Activated CD8-positive, alpha-beta T cell treated with anti-CD3 and anti-CD28 coated beads, Interleukin-2, amount 10 ng/mL, durations not matched to agents 7 days and 5 days (primary cell): ENCODE results near the gene SNTG2. TPM values are rescaled to one million over a fixed set of nuclear protein-coding genes. Genes with fewer than 3 reads are reported as not detected.
"Not testable (repeated sequence)": the region's sequence is repeated elsewhere in the genome, so short reads cannot be mapped to it uniquely, and the experiment has no call there.

ENCODE experiments used
- ATAC-seq: fragments of 150-1000 bp; cut with Tn5 transposase; one replicate; pipeline ENCODE4 v1.10.0; 2021; ENCODE audit warnings: moderate library complexity
- CTCF ChIA-PET: fragments of 350-600 bp; sonication (Branson Sonifier 250); formaldehyde crosslinking; loops from one replicate; lab custom pipeline; 2021; ENCODE audit warnings: antibody characterized with exemption; lab: Charles Lee
- POLR2A ChIA-PET: fragments of 350-600 bp; sonication (Branson Sonifier 250); formaldehyde crosslinking; loops from one replicate; lab custom pipeline; 2021; ENCODE audit warnings: antibody characterized with exemption; lab: Charles Lee
- DNase-seq: peaks from one replicate; pipeline ENCODE4 v3.0.0-alpha.2; 2020
- H3K27ac Mint-ChIP-seq: one replicate; pipeline ENCODE4 v1.8.0; 2021; ENCODE audit warnings: mild to moderate bottlenecking, mixed read lengths
- H3K27me3 Mint-ChIP-seq: one replicate; pipeline ENCODE4 v1.8.0; 2021; ENCODE audit warnings: low read depth, mixed read lengths
- H3K36me3 Mint-ChIP-seq: one replicate; pipeline ENCODE4 v1.8.0; 2021; ENCODE audit warnings: low read depth, mixed read lengths
- H3K4me1 Mint-ChIP-seq: one replicate; pipeline ENCODE4 v1.8.0; 2021; ENCODE audit warnings: low read depth, mixed read lengths
- H3K4me3 Mint-ChIP-seq: one replicate; pipeline ENCODE4 v1.8.0; 2021; ENCODE audit warnings: mild to moderate bottlenecking, mixed read lengths
- H3K9me3 Mint-ChIP-seq: one replicate; pipeline ENCODE4 v1.8.0; 2022; ENCODE audit warnings: mixed read lengths; ENCODE audit not compliant: insufficient read depth
- total RNA-seq, 2 experiments: library from RNA; stranded (reverse); gene quantifications; one replicate each; pipeline ENCODE4 v1.2.3, GENCODE V29; 2021

Gene SNTG2
- total RNA-seq, 2 experiments from 2014 or later: 1.6 to 2.5 TPM

- H3K27ac Mint-ChIP-seq: no peak overlapping the region
- no peaks in the 10 kb centered on the region for H3K4me1 Mint-ChIP-seq
- POLR2A ChIA-PET: no interaction called here
- no peak for ATAC-seq
- DNase-seq: no peak
- no peaks in the 10 kb centered on the region for H3K9me3 Mint-ChIP-seq
- CTCF ChIA-PET: no interaction called here
- no peaks in the 10 kb centered on the region for H3K36me3 Mint-ChIP-seq
- H3K27me3 Mint-ChIP-seq: no peaks in the 10 kb centered on the region
- no peak overlapping the region for H3K4me3 Mint-ChIP-seq
Measured at GRCh38 chr2:1373830-1374229, 423.2 kb downstream of the SNTG2 start.

- Mint-ChIP-seq H3K36me3 (no peaks in the 10 kb centered on the region), H3K4me1 (no peaks in the 10 kb centered on the region), H3K4me3 (no peak overlapping the region), H3K27me3 (no peaks in the 10 kb centered on the region), H3K9me3 (no peaks in the 10 kb centered on the region), H3K27ac (no peak overlapping the region)
- POLR2A ChIA-PET: no interaction called here
- no peak for ATAC-seq
- CTCF ChIA-PET: no interaction called here
- DNase-seq: no peak
Measured at GRCh38 chr2:1374287-1374686, 423.6 kb downstream of the SNTG2 start.

GRCh38 chr2:1375794-1376193, 425.1 kb downstream of the SNTG2 start:
- CTCF ChIA-PET: no interaction called here
- no peak overlapping the region for H3K4me3 Mint-ChIP-seq
- POLR2A ChIA-PET: no interaction called here
- ATAC-seq (no peak), DNase-seq (no peak)
- no peaks in the 10 kb centered on the region for H3K27me3 Mint-ChIP-seq
- H3K36me3 Mint-ChIP-seq: no peaks in the 10 kb centered on the region
- H3K9me3 Mint-ChIP-seq: no peaks in the 10 kb centered on the region
- H3K27ac Mint-ChIP-seq: no peak overlapping the region
- H3K4me1 Mint-ChIP-seq: no peaks in the 10 kb centered on the region

- DNase-seq (no peak), ATAC-seq (no peak)
- Mint-ChIP-seq H3K27ac (no peak overlapping the region), H3K4me3 (no peak overlapping the region), H3K4me1 (no peaks in the 10 kb centered on the region), H3K27me3 (no peaks in the 10 kb centered on the region), H3K9me3 (no peaks in the 10 kb centered on the region), H3K36me3 (no peaks in the 10 kb centered on the region)
- POLR2A ChIA-PET: no interaction called here
- CTCF ChIA-PET: no interaction called here
Measured at GRCh38 chr2:1377473-1377872, 426.8 kb downstream of the SNTG2 start.

DNA sequence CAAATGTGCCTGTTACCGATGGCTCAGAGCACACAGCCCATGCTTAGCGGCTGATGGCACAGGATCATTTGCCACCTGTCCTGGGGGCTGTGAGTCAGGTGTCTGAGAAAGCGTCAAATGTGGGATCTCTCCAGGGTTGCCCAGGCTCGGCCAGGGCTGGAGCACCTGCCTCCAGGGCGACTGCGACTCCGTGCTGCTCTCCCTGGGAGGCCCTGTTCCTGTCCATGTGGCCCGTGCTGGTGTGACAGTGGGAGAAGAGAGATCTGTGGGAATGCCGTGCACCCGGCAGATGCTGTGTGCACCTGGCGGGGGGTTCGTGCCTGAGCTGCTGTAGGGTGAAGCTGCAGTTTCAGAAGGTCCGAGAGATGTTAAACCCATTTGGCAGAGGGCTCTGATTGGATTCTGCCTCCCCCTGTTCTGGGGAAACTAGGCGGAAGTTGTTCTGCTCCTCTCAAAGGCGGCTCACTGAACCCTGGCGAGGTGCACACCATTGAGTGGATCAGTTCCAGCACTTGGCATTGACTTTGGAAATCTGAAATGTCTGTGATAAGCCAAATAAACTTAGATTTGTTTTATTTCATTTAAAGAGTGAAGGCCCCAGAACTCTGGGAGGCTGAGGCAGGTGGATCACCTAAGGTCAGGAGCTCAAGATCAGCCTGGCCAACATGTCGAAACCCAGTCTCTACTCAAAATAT, 428.0 kb downstream of the SNTG2 start:
- Mint-ChIP-seq H3K27ac (no peak overlapping the region), H3K4me3 (no peak overlapping the region), H3K36me3 (no peaks in the 10 kb centered on the region), H3K4me1 (no peaks in the 10 kb centered on the region), H3K9me3 (no peaks in the 10 kb centered on the region), H3K27me3 (no peaks in the 10 kb centered on the region)
- POLR2A ChIA-PET: no interaction called here
- no peak for DNase-seq
- ATAC-seq: no peak
- CTCF ChIA-PET: no interaction called here

DNA sequence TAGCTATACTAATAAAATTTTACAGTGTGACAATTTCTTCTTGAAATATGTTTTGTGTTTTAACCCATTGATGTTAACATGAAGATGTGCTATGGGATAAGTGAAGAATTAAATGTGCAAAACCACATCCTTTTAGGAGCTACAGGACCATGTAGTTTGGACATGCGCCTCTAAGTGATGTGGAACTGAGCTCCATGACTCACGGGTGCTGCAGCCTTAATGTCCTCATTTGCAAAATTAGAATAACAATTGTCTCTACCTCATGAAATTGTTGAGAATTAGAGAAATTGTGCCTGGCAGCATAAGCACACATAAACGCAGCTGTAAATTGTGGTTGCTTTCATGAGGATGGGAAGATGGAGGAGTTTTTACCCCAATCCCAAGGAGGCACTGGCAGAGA, 431.0 kb downstream of the SNTG2 start:
- Mint-ChIP-seq H3K27ac (no peak overlapping the region), H3K4me3 (no peak overlapping the region), H3K36me3 (no peaks in the 10 kb centered on the region), H3K27me3 (no peaks in the 10 kb centered on the region), H3K4me1 (no peaks in the 10 kb centered on the region), H3K9me3 (no peaks in the 10 kb centered on the region)
- ATAC-seq (no peak), DNase-seq (no peak)
- POLR2A ChIA-PET: no interaction called here
- CTCF ChIA-PET: no interaction called here

DNA sequence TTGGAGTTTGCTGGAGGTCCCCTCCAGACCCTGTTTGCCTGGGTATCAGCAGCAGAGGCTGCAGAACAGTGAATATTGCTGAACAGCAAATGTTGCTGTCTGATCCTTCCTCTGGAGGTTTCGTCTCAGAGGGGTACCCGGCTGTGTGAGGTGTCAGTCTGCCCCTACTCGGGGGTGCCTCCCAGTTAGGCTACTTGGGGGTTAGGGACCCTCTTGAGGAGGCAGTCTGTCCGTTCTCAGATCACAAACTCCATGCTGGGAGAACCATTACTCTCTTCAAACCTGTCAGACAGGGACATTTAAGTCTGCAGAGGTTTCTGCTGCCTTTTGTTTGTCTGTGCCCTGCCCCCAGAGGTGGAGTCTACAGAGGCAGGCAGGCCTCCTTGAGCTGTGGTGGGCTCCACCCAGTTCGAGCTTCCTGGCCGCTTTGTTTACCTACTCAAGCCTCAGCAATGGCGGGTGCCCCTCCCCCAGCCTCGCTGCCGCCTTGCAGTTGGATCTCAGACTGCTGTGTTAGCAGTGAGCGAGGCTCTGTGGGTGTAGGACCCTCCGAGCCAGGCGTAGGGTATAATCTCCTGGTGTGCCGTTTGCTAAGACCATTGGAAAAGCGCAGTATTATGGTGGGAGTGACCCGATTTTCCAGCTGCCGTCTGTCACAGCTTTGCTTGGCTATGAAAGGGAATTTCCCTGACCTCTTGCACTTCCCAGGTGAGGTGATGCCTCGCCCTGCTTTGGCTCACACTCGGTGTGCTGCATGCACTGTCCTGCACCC, 437.5 kb downstream of the SNTG2 start:
- ATAC-seq, CTCF ChIA-PET, H3K9me3 Mint-ChIP-seq, H3K27me3 Mint-ChIP-seq, POLR2A ChIA-PET, H3K4me1 Mint-ChIP-seq, DNase-seq, H3K36me3 Mint-ChIP-seq, H3K4me3 Mint-ChIP-seq, H3K27ac Mint-ChIP-seq: not testable (repeated sequence)

DNA sequence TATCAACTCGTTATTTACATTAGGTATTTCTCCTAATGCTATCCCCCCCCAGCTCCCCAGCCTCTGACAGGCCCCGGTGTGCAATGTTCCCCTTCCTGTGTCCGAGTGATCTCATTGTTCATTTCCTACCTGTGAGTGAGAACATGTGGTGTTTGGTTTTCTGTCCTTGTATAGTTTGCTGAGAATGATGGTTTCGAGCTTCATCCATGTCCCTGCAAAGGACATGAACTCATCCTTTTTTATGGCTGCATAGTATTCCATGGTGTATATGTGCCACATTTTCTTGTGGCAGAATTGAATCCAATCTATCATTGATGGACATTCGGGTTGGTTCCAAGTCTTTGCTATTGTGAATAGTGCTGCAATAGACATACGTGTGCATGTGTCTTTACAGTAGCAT, 439.5 kb downstream of the SNTG2 start:
- CTCF ChIA-PET, DNase-seq, H3K9me3 Mint-ChIP-seq, H3K4me3 Mint-ChIP-seq, H3K27ac Mint-ChIP-seq, H3K27me3 Mint-ChIP-seq, H3K36me3 Mint-ChIP-seq, POLR2A ChIA-PET, ATAC-seq, H3K4me1 Mint-ChIP-seq: not testable (repeated sequence)

DNA sequence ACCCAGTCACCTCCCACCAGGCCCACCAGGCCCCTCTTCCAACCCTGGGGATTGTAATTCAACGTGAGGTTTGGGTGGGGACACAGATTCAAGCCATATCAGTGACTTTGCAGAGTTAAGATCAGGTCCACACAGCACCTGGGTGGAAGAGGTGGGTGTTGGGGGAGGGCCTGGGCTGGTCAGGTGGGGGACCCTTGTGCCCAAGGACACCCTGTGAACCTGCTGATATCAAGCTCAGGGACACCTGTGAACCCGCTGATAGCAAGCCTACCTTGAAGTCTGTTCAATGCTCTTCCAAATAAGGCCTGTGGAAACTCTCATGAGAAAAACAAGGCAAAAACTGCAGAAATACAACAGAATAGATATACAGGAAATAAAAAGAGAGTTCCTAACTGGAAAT, 442.7 kb downstream of the SNTG2 start:
- ChIA-PET POLR2A (no interaction called here), CTCF (no interaction called here)
- H3K27me3 Mint-ChIP-seq: no peaks in the 10 kb centered on the region
- H3K27ac Mint-ChIP-seq: no peak overlapping the region
- H3K4me3 Mint-ChIP-seq: no peak overlapping the region
- ATAC-seq (no peak), DNase-seq (no peak)
- no peaks in the 10 kb centered on the region for H3K36me3 Mint-ChIP-seq
- peaks cover 3% of the 10 kb centered on the region for H3K4me1 Mint-ChIP-seq
- H3K9me3 Mint-ChIP-seq: no peaks in the 10 kb centered on the region

- Mint-ChIP-seq H3K27me3 (no peaks in the 10 kb centered on the region), H3K9me3 (no peaks in the 10 kb centered on the region), H3K4me1 (no peaks in the 10 kb centered on the region), H3K4me3 (no peak overlapping the region), H3K36me3 (no peaks in the 10 kb centered on the region), H3K27ac (no peak overlapping the region)
- DNase-seq (no peak), ATAC-seq (no peak)
- POLR2A ChIA-PET: no interaction called here
- CTCF ChIA-PET: no interaction called here
Measured at GRCh38 chr2:1394709-1395408, 444.2 kb downstream of the SNTG2 start.

DNA sequence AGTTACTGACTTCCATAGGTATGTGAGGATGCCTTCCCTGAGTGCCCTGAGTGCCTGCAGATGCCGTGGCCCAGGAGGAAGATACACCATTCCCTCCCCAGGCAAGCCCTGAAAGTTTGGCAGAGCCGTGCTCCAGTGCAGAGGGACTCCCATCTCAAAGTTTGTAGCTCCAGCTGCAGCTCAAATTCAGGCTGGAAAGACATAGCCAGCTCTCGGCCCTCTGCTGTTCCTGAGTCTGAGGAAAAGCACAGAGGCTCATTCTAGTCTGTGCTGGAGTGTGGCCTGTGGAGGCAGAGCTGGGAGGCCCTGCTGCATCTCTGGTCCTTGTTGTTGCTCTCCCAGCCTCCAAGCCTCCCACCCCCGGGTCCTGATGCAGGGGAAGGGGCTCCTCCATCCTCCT, 446.7 kb downstream of the SNTG2 start:
- CTCF ChIA-PET: no interaction called here

GRCh38 chr2:1398191-1398590, 447.5 kb downstream of the SNTG2 start:
- Mint-ChIP-seq H3K4me3 (no peak overlapping the region), H3K27me3 (no peaks in the 10 kb centered on the region), H3K9me3 (no peaks in the 10 kb centered on the region), H3K36me3 (no peaks in the 10 kb centered on the region), H3K4me1 (no peaks in the 10 kb centered on the region), H3K27ac (no peak overlapping the region)
- DNase-seq: no peak
- CTCF ChIA-PET: no interaction called here
- POLR2A ChIA-PET: no interaction called here
- no peak for ATAC-seq

More for the DNA sequence above, 446.7 kb downstream of the SNTG2 start:
- Mint-ChIP-seq H3K36me3 (no peaks in the 10 kb centered on the region), H3K27me3 (no peaks in the 10 kb centered on the region), H3K4me1 (no peaks in the 10 kb centered on the region), H3K4me3 (no peak overlapping the region), H3K27ac (no peak overlapping the region), H3K9me3 (no peaks in the 10 kb centered on the region)
- POLR2A ChIA-PET: no interaction called here
- no peak for DNase-seq
- no peak for ATAC-seq
